ENCODE data around the gene DHRSX.

The DHRSX gene

GRCh38 chrX:2452317-2452784 is 48.4 kb downstream of the DHRSX start:
- no peak for DNase-seq

- DNase-seq: no peak
Observed at GRCh38 chrX:2451501-2452316, 49.1 kb downstream of the DHRSX start.

GRCh38 chrX:2450681-2451080 is 50.1 kb downstream of the DHRSX start:
- DNase-seq: no peak

GRCh38 chrX:2449135-2449886 is 51.5 kb downstream of the DHRSX start:
- DNase-seq: no peak

GRCh38 chrX:2447484-2447883 is 53.3 kb downstream of the DHRSX start:
- DNase-seq: no peak

GRCh38 chrX:2446815-2447214 is 54.0 kb downstream of the DHRSX start:
- DNase-seq: no peak

- no peak for DNase-seq
Observed at GRCh38 chrX:2445662-2446623, 54.8 kb downstream of the DHRSX start.

GRCh38 chrX:2442694-2443093 is 58.1 kb downstream of the DHRSX start:
- no peak for DNase-seq

GRCh38 chrX:2441466-2441865 is 59.3 kb downstream of the DHRSX start:
- DNase-seq: no peak

- DNase-seq: no peak
Observed at GRCh38 chrX:2439613-2440012, 61.2 kb downstream of the DHRSX start.

GRCh38 chrX:2435465-2435864 is 65.3 kb downstream of the DHRSX start:
- DNase-seq: no peak

- DNase-seq: no peak
Observed at GRCh38 chrX:2434270-2435163, 66.3 kb downstream of the DHRSX start.

- DNase-seq: no peak
Observed at GRCh38 chrX:2432298-2432863, 68.4 kb downstream of the DHRSX start.

GRCh38 chrX:2430265-2430825 is 70.4 kb downstream of the DHRSX start:
- DNase-seq: no peak

GRCh38 chrX:2427737-2428136 is 73.0 kb downstream of the DHRSX start:
- DNase-seq: no peak

GRCh38 chrX:2427147-2427546 is 73.6 kb downstream of the DHRSX start:
- no peak for DNase-seq

GRCh38 chrX:2426289-2426882 is 74.4 kb downstream of the DHRSX start:
- no peak for DNase-seq

GRCh38 chrX:2425286-2426071 is 75.3 kb downstream of the DHRSX start:
- DNase-seq: no peak

- no peak for DNase-seq
Observed at GRCh38 chrX:2424317-2424716, 76.5 kb downstream of the DHRSX start.

GRCh38 chrX:2423899-2424298 is 76.9 kb downstream of the DHRSX start:
- no peak for DNase-seq

Data from NCI-H187 treated with DMSO at 0.1 percent for 48 hours (cell line).